Esophagus squamous epithelium (tissue), 5 donors: ENCODE data around the gene TK2. TPM values are rescaled to one million over a fixed set of nuclear protein-coding genes. Genes with fewer than 3 reads are reported as not detected.
"Not testable (repeated sequence)": the region's sequence is repeated elsewhere in the genome, so short reads cannot be mapped to it uniquely, and the experiment has no call there.

ENCODE experiments used
- DNase-seq: peaks from one replicate; lab custom pipeline; 2025; lab: John Stamatoyannopoulos, UW
- H3K27ac ChIP-seq, 4 donors: fragments of 200-600 bp; sonication (generic); one replicate each; pipeline ENCODE4 v1.5.1; 2016 to 2019; ENCODE audit warnings: mild to moderate bottlenecking in 1 of 4
- H3K27me3 ChIP-seq, 4 donors: fragments of 200-600 bp; sonication (generic); 1 replicate in 3 of 4; 2 replicates in 1 of 4; pipeline versions ENCODE4 v1.5.1 to v1.6.0; 2017 to 2021; ENCODE audit warnings: antibody characterized with exemption in 1 of 4
- H3K36me3 ChIP-seq, 3 donors: fragments of 200-600 bp; sonication (generic); one replicate each; pipeline ENCODE4 v1.5.1; 2016 to 2019
- H3K4me1 ChIP-seq, 3 donors: fragments of 200-600 bp; sonication (generic); one replicate each; pipeline ENCODE4 v1.5.1; 2017 to 2019
- H3K4me3 ChIP-seq, 4 donors: fragments of 200-600 bp; sonication (generic); 1 replicate in 3 of 4; 2 replicates in 1 of 4; pipeline ENCODE4 v1.5.1; 2016 to 2019; ENCODE audit warnings: mild to moderate bottlenecking in 2 of 4, moderate library complexity in 1 of 4
- H3K9me3 ChIP-seq, 3 donors: fragments of 200-600 bp; sonication (generic); one replicate each; pipeline ENCODE4 v1.5.1; 2016 to 2019
- CTCF ChIP-seq, 6 experiments: fragments of 450-650 bp in 4 of 6; fragments of 200-600 bp in 2 of 6; sonication (generic) in 2 of 6; IDR thresholded peaks; one replicate each; pipeline ENCODE4 v1.5.1; 2016 to 2019; ENCODE audit warnings: antibody characterized with exemption in 6 of 6, mild to moderate bottlenecking in 4 of 6, moderate library complexity in 4 of 6
- POLR2A ChIP-seq, 4 donors: fragments of 450-650 bp; IDR thresholded peaks; one replicate each; pipeline ENCODE4 v1.6.1; 2017; ENCODE audit warnings: antibody characterized with exemption in 4 of 4, mild to moderate bottlenecking in 4 of 4, moderate library complexity in 3 of 4
- WGBS, 2 donors: methylation state at CpG; one replicate each; pipeline ENCODE4 v1.1.5; 2018; 5-methylcytosine and 5-hydroxymethylcytosine counted together
- intact Hi-C: fragments of 100-400 bp; cut with DNase I; formaldehyde crosslinking; loops from one replicate; pipeline ENCODE4 v1.15.0; 2022
- total RNA-seq, 4 donors: library from RNA; depleted of rRNA; stranded (reverse); fragments of >200 nt; gene quantifications; one replicate each; pipeline ENCODE4 v1.1.0, GENCODE V29; 2016
- donor health status: DM: yes; HTN: yes; CAD: no.

Gene TK2
- total RNA-seq, 4 donors from 2014 or later, result 5.6 to 22.5 (median 13.5) TPM

GRCh38 chr16:66572356-66572755, 22.4 kb upstream of the TK2 start:
- intact Hi-C loops, result no loop called here
- peaks cover 0 to 13% (median 0%) of the 10 kb centered on the region in 4 donors for H3K27me3 ChIP-seq
- H3K36me3 ChIP-seq, result peaks cover 0 to under 1% (median 0%) of the 10 kb centered on the region in 3 donors
- no peak for DNase-seq
- H3K4me3 ChIP-seq, result no peak overlapping the region
- TF ChIP-seq CTCF (IDR thresholded peaks at IDR 0.05) (no peak), POLR2A (IDR thresholded peaks at IDR 0.05) (no peak)
- no peaks in the 10 kb centered on the region for H3K9me3 ChIP-seq
- no peak overlapping the region for H3K27ac ChIP-seq
- 40 to 50% methylated on average over 1 to 2 of the region's 2 CpGs for WGBS, 2 donors
- peaks cover 0 to 16% (median 0%) of the 10 kb centered on the region in 3 donors for H3K4me1 ChIP-seq

- no peak for DNase-seq
- H3K9me3 ChIP-seq, result no peaks in the 10 kb centered on the region
- no peak overlapping the region for H3K4me3 ChIP-seq
- H3K27ac ChIP-seq, result no peak overlapping the region
- no peaks in the 10 kb centered on the region for H3K27me3 ChIP-seq
- 58 to 61% methylated on average over 3 of the region's 3 CpGs for WGBS, 2 donors
- peaks cover 0 to 25% (median 5%) of the 10 kb centered on the region in 3 donors for H3K36me3 ChIP-seq
- TF ChIP-seq CTCF (IDR thresholded peaks at IDR 0.05) (no peak), POLR2A (IDR thresholded peaks at IDR 0.05) (no peak)
- intact Hi-C loops, result no loop called here
- peaks cover 0 to 16% (median 0%) of the 10 kb centered on the region in 3 donors for H3K4me1 ChIP-seq
These were observed 20.0 kb upstream of the TK2 start for GRCh38 chr16:66569827-66570405.

GRCh38 chr16:66569131-66569530, 19.2 kb upstream of the TK2 start:
- Histone ChIP-seq H3K27ac (no peak overlapping the region), H3K27me3 (no peaks in the 10 kb centered on the region), H3K9me3 (no peaks in the 10 kb centered on the region), H3K36me3 (peaks cover 0 to 33% (median 5%) of the 10 kb centered on the region in 3 donors), H3K4me3 (no peak overlapping the region), H3K4me1 (peaks cover 0 to 16% (median 0%) of the 10 kb centered on the region in 3 donors)
- intact Hi-C loops, result no loop called here
- no peak for DNase-seq
- WGBS, 2 donors, result 95% methylated on average over 1 of the region's 1 CpG
- TF ChIP-seq POLR2A (IDR thresholded peaks at IDR 0.05) (no peak), CTCF (IDR thresholded peaks at IDR 0.05) (no peak)

GRCh38 chr16:66568355-66568754, 18.4 kb upstream of the TK2 start:
- Histone ChIP-seq H3K27me3 (no peaks in the 10 kb centered on the region), H3K9me3 (no peaks in the 10 kb centered on the region), H3K4me1 (peaks cover 0 to 16% (median 0%) of the 10 kb centered on the region in 3 donors), H3K27ac (no peak overlapping the region), H3K36me3 (peaks cover 0 to 40% (median 5%) of the 10 kb centered on the region in 3 donors), H3K4me3 (no peak overlapping the region)
- no peak for TF ChIP-seq CTCF (IDR thresholded peaks at IDR 0.05)
- TF ChIP-seq POLR2A (IDR thresholded peaks at IDR 0.05), result no peak
- DNase-seq, result no peak
- intact Hi-C loops, result no loop called here
- 92 to 96% methylated on average over 2 of the region's 2 CpGs for WGBS, 2 donors

- H3K27me3 ChIP-seq, intact Hi-C loops, H3K27ac ChIP-seq, H3K4me3 ChIP-seq, H3K9me3 ChIP-seq, DNase-seq: not testable (repeated sequence)
- peaks cover 0 to 16% (median 0%) of the 10 kb centered on the region in 3 donors for H3K4me1 ChIP-seq
- peaks cover 0 to 44% (median 5%) of the 10 kb centered on the region in 3 donors for H3K36me3 ChIP-seq
- 97 to 100% methylated on average over 3 of the region's 3 CpGs for WGBS, 2 donors
These were observed 17.3 kb upstream of the TK2 start for GRCh38 chr16:66567270-66567669.
